SHP77 treated with DMSO at 0.1 percent for 48 hours (cell line): ENCODE data around the gene MFN1.
A peak's percentile ranks its signal among the peaks of the same experiment; 100 is the strongest.
"Not testable (repeated sequence)": the region's sequence is repeated elsewhere in the genome, so short reads cannot be mapped to it uniquely, and the experiment has no call there.

Experiments used
- DNase-seq: peaks from one replicate; lab custom pipeline; 2025; lab: John Stamatoyannopoulos, UW

MFN1 gene

GRCh38 chr3:179347345-179348194 is at the start of gene MFN1:
Gene MFN1 (plus strand): TSS chr3:179347709. CDS start chr3:179348852, 1,143 bp downstream.
- DNase-seq = peak; percentile 95

GRCh38 chr3:179297971-179298725 is 49.4 kb upstream of the MFN1 start:
- DNase-seq = no peak

DNA sequence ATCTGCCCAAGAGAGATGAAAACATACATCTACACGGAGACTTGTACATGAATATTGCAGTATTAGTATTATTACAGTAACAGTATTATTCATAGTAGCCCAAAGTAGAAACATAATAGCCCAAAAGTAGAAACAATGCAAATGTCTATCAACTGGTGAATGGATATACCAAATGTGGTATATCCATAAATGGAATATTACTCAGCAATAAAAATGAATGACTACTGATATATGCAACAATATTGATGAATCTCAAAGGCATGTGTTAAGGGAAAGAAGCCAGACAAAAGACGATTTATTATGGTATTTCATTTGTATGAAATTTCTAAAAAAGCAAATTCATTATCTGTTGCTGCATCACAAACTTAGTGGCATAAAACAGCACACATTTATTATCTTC is 48.2 kb upstream of the MFN1 start:
- DNase-seq = no peak

DNA sequence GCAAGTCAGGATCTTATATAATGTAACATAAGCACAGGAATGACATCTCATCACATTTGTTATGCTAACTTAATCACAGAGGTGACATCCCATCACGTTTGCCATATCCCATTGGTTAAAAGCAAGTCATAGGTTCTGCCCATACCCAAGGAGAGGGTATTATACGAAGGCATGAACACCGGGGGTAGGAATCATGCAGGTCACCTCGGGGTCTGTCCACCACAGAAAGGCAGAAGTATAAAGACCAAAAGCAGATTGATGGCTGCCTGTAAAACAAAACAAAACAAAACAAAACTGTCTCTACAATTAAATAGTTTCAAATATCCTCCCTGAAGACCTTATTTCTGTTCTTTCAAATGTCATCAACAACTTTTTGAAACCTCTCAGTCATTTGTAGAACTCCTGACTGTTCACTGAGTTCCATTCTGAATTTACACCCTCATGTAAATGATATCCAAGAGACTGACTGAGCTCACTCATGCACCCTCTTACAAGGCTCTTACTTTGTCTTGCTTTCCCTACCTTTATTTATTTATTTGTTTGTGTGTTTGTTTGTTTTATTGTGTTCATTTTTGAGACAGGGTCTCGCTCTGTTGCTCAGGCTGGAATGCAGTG is 47.4 kb upstream of the MFN1 start:
- no peak for DNase-seq

DNA sequence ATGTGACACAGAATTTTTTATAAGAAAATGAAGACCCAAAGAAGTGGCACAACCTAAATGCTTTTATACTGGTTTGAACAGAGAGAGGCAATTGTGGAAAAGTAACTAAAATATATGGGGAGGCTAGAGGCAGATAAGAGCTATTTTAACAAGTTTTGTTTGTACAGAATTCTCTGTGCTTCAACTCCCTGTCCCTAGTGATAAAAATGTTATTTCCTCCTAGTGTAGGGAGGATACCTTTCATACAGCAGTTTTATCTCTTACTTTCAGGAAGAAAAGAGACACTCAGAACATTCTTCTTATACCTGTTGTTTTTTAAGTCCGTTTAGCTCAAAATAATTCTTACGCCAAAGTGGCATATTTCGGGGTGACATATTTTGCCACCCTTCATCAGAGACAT is 45.9 kb upstream of the MFN1 start:
- DNase-seq = no peak

DNA sequence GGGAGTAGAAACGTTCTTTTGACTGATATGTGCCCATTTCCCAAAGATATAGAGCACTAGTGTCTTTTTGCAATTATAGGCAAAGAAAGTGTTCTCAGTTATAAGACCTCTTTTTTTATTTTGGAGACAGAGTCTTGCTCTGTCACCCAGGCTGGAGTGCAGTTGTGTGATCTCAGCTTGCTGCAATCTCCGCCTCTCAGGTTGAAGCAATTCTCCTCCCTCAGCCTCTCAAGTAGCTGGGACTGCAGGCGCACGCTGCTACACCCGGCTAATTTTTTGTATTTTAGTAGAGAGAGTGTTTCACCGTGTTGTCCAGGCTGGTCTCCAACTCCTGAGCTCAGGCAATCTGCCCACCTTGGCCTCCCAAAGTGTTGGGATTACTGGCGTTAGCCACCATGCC is 45.4 kb upstream of the MFN1 start:
- DNase-seq = no peak

DNA sequence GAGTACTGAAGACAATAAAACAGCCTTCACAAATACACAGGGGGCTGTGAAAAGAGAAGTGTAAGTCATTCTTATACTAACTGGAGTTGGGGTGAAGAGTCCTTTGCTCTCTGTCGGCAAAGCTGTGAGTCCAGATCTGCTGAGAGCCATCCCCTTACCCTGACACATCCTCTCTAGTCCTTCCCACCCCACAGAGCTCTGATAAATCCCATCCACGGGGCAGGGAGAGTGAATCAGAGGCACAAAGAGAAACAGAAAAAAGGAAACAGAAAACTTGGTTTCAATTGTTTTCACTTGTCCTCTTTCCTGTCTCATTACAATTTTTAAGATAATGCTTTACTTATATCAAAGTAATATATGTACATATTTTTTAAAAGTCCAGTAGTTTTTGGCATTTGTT is 42.9 kb upstream of the MFN1 start:
- no peak for DNase-seq

- not testable (repeated sequence) for DNase-seq
These were observed 40.1 kb upstream of the MFN1 start for GRCh38 chr3:179307362-179307761.

- no peak for DNase-seq
These were observed 39.5 kb upstream of the MFN1 start for GRCh38 chr3:179308001-179308400.

DNA sequence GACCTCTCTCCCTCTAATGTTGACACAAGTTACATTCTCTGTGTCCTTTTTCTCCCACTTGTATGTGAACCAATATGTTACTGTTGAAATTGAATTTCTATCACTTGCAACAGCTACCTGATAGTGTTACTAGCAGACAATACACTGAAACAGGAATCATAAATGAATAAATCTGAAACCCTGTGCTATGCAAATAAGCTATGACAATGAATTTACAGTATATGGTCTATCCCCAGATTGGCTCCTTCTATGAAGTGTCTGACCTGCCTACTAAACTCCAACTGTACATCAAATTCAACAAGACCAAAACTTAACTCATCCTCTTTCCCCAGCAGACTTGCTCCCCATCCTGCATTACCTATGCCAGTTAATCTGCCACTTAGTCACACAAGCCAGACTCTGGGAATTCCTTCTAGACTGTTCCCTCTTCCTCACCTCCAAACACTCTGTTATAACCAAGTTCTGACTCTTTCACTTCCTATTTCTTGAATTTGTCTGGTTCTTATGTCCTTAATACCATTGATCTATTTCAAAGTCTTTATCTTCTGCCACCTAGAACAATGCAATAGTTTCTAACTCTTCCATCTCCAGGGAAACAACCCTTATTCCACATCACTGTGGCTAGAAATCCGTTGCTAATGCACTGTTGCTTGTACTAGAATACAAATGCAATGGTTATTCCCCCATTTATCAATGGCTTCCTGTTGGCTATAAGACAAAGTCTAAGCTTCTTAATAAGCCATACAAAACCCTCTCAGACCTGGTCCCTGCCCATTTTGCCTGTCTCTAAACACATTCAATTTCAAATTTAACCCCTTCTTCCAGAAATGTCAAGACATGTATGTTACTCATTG is 38.1 kb upstream of the MFN1 start:
- no peak for DNase-seq

- no peak for DNase-seq
These were observed 28.6 kb upstream of the MFN1 start for GRCh38 chr3:179318876-179319275.

DNA sequence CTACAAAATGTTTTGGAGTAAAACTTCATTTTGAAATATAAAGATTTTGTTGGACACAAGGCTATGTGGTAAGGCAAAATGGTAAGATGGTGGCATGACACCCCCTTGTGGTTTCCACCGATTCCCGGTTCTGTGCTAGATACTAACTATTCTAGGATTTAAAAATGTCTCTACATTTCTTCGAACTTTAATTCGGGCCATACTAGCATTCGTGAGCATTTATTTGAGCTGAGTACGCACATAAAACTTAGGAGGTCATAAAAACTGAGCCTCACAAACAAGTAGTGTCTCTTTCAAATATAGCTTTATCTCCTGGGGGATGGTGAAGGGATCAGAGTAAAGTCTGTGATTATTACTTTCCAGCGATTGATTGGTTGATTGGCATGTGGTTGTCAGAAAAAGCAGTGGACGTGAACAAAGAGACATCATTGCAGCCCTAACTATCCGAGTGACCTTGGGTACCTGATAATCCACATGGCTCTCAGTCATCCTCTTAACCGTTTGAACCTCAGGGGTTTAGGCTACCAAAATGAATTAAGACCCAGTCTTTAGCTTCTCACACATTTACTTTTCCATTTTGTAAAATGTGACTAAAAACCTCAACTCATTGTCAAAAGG is 25.7 kb upstream of the MFN1 start:
- DNase-seq = peak; percentile 56

- peak; percentile 74 for DNase-seq
These were observed 25.0 kb upstream of the MFN1 start, which contains the start of gene ZNF639 for GRCh38 chr3:179322286-179323196. Gene ZNF639 (plus strand): TSS chr3:179323031. CDS start chr3:179328294, 5,263 bp downstream.

DNA sequence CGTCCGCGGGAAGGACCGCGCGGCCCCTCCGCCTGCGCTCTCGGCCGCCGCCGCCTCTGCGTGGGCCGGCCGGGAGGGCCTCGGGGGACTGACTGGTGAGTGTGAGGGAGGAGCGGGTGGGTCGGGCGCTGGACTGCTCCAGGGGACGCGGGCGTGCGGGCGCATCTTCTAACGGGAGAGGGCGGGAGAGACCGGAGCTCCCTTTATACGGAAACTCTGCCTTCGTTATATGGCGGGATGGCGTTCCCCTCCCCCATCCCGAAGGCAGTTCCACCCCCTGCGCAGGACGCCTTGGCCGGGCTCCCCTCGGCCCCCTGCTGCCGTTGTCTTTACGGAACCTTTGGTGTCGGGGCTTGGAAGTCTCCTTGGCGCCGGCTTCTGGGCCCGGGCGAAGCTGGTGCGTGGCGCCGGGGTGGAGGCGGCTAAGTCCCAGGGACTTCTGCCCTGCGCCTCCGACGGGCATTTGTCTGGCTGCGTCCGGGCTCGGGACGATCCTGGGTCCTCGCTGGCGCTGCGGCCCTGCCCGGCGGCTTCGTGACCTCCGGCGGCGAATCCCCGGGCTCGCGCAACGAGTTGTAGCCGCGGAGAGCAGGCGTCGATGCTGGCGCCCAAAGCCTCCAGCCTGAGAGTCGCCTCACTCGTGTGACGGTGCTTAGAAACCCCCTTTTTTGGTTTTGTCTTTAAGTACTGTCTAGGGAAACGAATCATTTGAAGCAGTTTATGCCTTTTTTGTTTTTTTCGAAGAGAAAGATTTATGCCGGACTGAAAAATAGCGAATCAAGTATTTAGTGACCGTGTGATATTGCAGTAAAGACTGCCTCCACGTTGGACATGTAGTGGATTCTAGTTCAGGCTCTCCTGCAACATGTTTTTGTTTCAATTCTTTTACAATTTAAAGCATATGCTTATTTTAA is 24.1 kb upstream of the MFN1 start:
- peak; percentile 17 for DNase-seq

DNA sequence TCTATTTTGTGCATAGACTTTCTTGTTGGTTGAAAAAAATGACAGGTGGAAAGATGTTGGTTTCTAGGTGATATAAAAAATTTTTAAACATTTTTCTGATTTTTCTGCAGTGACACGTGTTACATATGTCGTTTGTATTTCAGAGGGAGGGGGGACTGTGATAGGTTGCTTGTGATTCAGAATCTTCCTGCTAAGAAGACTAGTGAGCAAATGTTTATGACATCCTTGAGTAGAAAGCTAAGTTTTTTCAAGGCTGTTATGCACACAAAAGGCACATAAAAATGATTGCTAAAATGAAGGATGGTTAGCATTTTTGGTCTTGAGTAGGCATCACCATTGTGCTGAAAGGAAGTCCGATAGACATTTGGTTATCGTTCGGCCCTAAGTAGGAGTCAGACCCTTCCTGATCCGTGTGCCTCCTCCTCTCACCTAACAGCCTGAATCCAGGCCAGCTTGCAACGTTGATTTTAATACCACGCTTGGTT is 23.2 kb upstream of the MFN1 start:
- DNase-seq = no peak

- DNase-seq = no peak
These were observed 17.1 kb upstream of the MFN1 start for GRCh38 chr3:179330438-179330837.

- no peak for DNase-seq
These were observed 15.3 kb upstream of the MFN1 start for GRCh38 chr3:179332240-179332639.

- no peak for DNase-seq
These were observed 14.4 kb upstream of the MFN1 start for GRCh38 chr3:179333084-179333483.

DNA sequence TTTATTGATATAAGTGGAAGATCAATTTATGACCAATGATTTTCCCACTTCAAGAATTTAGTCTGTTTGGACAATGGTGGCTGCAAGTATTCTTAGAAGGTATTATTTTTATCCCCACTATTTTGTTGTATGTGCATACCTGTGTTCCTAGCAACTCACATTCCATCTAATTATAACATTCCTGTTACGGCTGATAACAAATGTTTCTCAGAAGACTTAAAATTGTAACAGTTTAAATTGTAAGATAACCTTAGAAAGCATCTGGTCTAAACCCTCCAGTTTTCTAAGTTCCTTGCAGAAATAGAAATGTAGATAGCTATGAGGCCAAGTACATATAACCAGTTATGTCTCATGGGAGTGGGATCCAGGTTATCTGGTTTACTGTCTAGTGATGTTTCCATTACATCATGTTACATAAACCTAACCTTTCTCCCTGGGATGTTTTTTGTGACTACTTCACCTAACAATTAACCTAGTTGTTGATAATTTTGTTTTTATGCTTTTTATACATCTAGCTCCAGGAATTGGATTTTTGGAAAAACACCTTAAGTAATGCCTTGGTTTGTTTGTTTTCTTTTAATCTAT is 11.1 kb upstream of the MFN1 start:
- DNase-seq = no peak
